ENCODE data around the gene TMEM147. TPM values are rescaled to one million over a fixed set of nuclear protein-coding genes. Genes with fewer than 3 reads are reported as not detected.

TMEM147 gene
- total RNA-seq, 2 experiments from 2014 or later: 20.3 to 22.0 TPM

- Histone ChIP-seq H3K9me3 (ENCODE audit: control insufficient read depth in 1 of 2, insufficient read depth in 1 of 2, low read length in 2 of 2) (peaks cover 0 to 16% of the 10 kb centered on the region in 2 experiments), H3K27ac (ENCODE audit: low read depth in 1 of 2, low read length in 2 of 2) (no peak overlapping the region), H3K4me3 (ENCODE audit: low read length) (peak overlapping the region; percentile 45), H3K4me1 (ENCODE audit: insufficient read depth, low read length) (peaks cover 17% of the 10 kb centered on the region), H3K27me3 (ENCODE audit: control insufficient read depth in 1 of 2, insufficient read depth in 2 of 2, low read length in 2 of 2) (peaks cover 15 to 28% of the 10 kb centered on the region in 2 experiments), H3K36me3 (ENCODE audit: insufficient read depth, low read length) (no peaks in the 10 kb centered on the region)
- intact Hi-C loops (cut with DNase I, micrococcal nuclease): no loop called here
- CTCF ChIA-PET: no interaction called here
- ATAC-seq (ENCODE audit: poor library complexity) (peak; percentile 79), DNase-seq (peak in 13 of 14 experiments; percentile 20 to 73 (median 39))
- Mint-ChIP-seq H3K36me3 (ENCODE audit: low read depth) (no peaks in the 10 kb centered on the region), H3K4me1 (ENCODE audit: low read depth) (peaks cover 15% of the 10 kb centered on the region), H3K4me3 (peak overlapping the region; percentile 83), H3K27ac (no peak overlapping the region), H3K27me3 (peaks cover 57% of the 10 kb centered on the region), H3K9me3 (no peaks in the 10 kb centered on the region)
- TF ChIP-seq CTCF (IDR thresholded peaks at IDR 0.05): no peak
- POLR2A ChIA-PET: interaction anchor here (0.7 kb wide), 1 partner anchor 52 kb away, joined by 3 read pairs; no protein-coding TSS in a partner anchor
Measured at GRCh38 chr19:35557539-35558399, 12.3 kb downstream of the TMEM147 start.

GRCh38 chr19:35558400-35559280 is 13.2 kb downstream of the TMEM147 start:
- Mint-ChIP-seq H3K9me3 (no peaks in the 10 kb centered on the region), H3K4me3 (no peak overlapping the region), H3K36me3 (ENCODE audit: low read depth) (no peaks in the 10 kb centered on the region), H3K27ac (no peak overlapping the region), H3K4me1 (ENCODE audit: low read depth) (peaks cover 15% of the 10 kb centered on the region), H3K27me3 (peaks cover 63% of the 10 kb centered on the region)
- no peaks in the 10 kb centered on the region for H3K36me3 ChIP-seq (ENCODE audit: insufficient read depth, low read length)
- peaks cover 15 to 34% of the 10 kb centered on the region in 2 experiments for H3K27me3 ChIP-seq (ENCODE audit: control insufficient read depth in 1 of 2, insufficient read depth in 2 of 2, low read length in 2 of 2)
- peaks cover 17% of the 10 kb centered on the region for H3K4me1 ChIP-seq (ENCODE audit: insufficient read depth, low read length)
- TF ChIP-seq CTCF (IDR thresholded peaks at IDR 0.05): no peak
- H3K27ac ChIP-seq (ENCODE audit: low read depth in 1 of 2, low read length in 2 of 2): no peak overlapping the region
- DNase-seq: peak in 1 of 14 experiments; percentile 17
- intact Hi-C loops (cut with DNase I, micrococcal nuclease): no loop called here
- ATAC-seq (ENCODE audit: poor library complexity): no peak
- ChIA-PET POLR2A (interaction anchor here (0.7 kb wide), 1 partner anchor 51 kb away, joined by 3 read pairs; no protein-coding TSS in a partner anchor), CTCF (no interaction called here)
- H3K9me3 ChIP-seq (ENCODE audit: control insufficient read depth in 1 of 2, insufficient read depth in 1 of 2, low read length in 2 of 2): peaks cover 0 to 16% of the 10 kb centered on the region in 2 experiments
- H3K4me3 ChIP-seq (ENCODE audit: low read length): peak overlapping the region; percentile 28

GRCh38 chr19:35559281-35559659 is 13.8 kb downstream of the TMEM147 start:
- H3K4me1 ChIP-seq (ENCODE audit: insufficient read depth, low read length): peaks cover 17% of the 10 kb centered on the region
- ChIA-PET CTCF (no interaction called here), POLR2A (no interaction called here)
- H3K9me3 Mint-ChIP-seq: no peaks in the 10 kb centered on the region
- H3K27me3 Mint-ChIP-seq: peaks cover 64% of the 10 kb centered on the region
- H3K27me3 ChIP-seq (ENCODE audit: control insufficient read depth in 1 of 2, insufficient read depth in 2 of 2, low read length in 2 of 2): peaks cover 15 to 36% of the 10 kb centered on the region in 2 experiments
- no peak overlapping the region for H3K4me3 ChIP-seq (ENCODE audit: low read length)
- peaks cover 0 to 16% of the 10 kb centered on the region in 2 experiments for H3K9me3 ChIP-seq (ENCODE audit: control insufficient read depth in 1 of 2, insufficient read depth in 1 of 2, low read length in 2 of 2)
- H3K4me3 Mint-ChIP-seq: no peak overlapping the region
- H3K27ac ChIP-seq (ENCODE audit: low read depth in 1 of 2, low read length in 2 of 2): no peak overlapping the region
- no peak for TF ChIP-seq CTCF (IDR thresholded peaks at IDR 0.05)
- H3K36me3 ChIP-seq (ENCODE audit: insufficient read depth, low read length): no peaks in the 10 kb centered on the region
- no peak for DNase-seq
- ATAC-seq (ENCODE audit: poor library complexity): no peak
- H3K36me3 Mint-ChIP-seq (ENCODE audit: low read depth): no peaks in the 10 kb centered on the region
- H3K27ac Mint-ChIP-seq: no peak overlapping the region
- peaks cover 15% of the 10 kb centered on the region for H3K4me1 Mint-ChIP-seq (ENCODE audit: low read depth)
- intact Hi-C loops (cut with DNase I, micrococcal nuclease): no loop called here
